HepG2 (cell line): ENCODE measurements around the gene TTBK1. TPM values are rescaled to one million over a fixed set of nuclear protein-coding genes. Genes with fewer than 3 reads are reported as not detected.

ENCODE experiments used
- ARID2 ChIP-seq: sonication (generic); formaldehyde crosslinking; IDR thresholded peaks from 2 replicates; pipeline ENCODE4 v1.8.1; 2022; ENCODE audit warnings: mild to moderate bottlenecking, missing genetic modification reagents, borderline replicate concordance
- EEA1 ChIP-seq: sonication (generic); formaldehyde crosslinking; IDR thresholded peaks from 2 replicates; pipeline ENCODE4 v1.5.1; 2020; ENCODE audit warnings: mild to moderate bottlenecking, missing genetic modification reagents, borderline replicate concordance
- FOSL2 ChIP-seq: sonication (generic); formaldehyde crosslinking; IDR thresholded peaks from 2 replicates; pipeline ENCODE4 v1.4.0; 2020; ENCODE audit warnings: missing genetic modification reagents
- FOXK2 ChIP-seq: fragments of 450-650 bp; IDR thresholded peaks from 2 replicates; pipeline ENCODE4 v1.6.1; 2016
- GATAD2A ChIP-seq: IDR thresholded peaks from 2 replicates; pipeline ENCODE4 v1.6.1; 2016
- JUND ChIP-seq: sonication (generic); formaldehyde crosslinking; IDR thresholded peaks from 2 replicates; pipeline ENCODE4 v1.8.0; 2022; ENCODE audit warnings: mild to moderate bottlenecking, missing genetic modification reagents
- KAT2B ChIP-seq: fragments of 150-350 bp; IDR thresholded peaks from 2 replicates; pipeline ENCODE4 v1.6.1; 2014; ENCODE audit warnings: low read depth, low read length, borderline replicate concordance
- SMYD3 ChIP-seq: sonication (generic); formaldehyde crosslinking; IDR thresholded peaks from 2 replicates; pipeline ENCODE4 v1.8.1; 2023; ENCODE audit warnings: mild to moderate bottlenecking, missing genetic modification reagents
- TARDBP ChIP-seq: sonication (generic); formaldehyde crosslinking; IDR thresholded peaks from 2 replicates; pipeline ENCODE4 v1.8.0; 2022; ENCODE audit warnings: mild to moderate bottlenecking, missing genetic modification reagents
- TEAD3 ChIP-seq: optimal IDR thresholded peaks from 2 replicates; pipeline ENCODE3; 2016; ENCODE audit warnings: borderline replicate concordance
- ZBTB42 ChIP-seq: sonication (generic); formaldehyde crosslinking; IDR thresholded peaks from 2 replicates; pipeline ENCODE4 v1.5.0; 2020; ENCODE audit warnings: mild to moderate bottlenecking, missing genetic modification reagents
- ZC3H4 ChIP-seq: sonication (generic); formaldehyde crosslinking; IDR thresholded peaks from 2 replicates; pipeline ENCODE4 v1.4.0; 2020; ENCODE audit warnings: missing genetic modification reagents, borderline replicate concordance
- ZNF451 ChIP-seq: sonication (generic); formaldehyde crosslinking; IDR thresholded peaks from 2 replicates; pipeline ENCODE4 v1.5.0; 2020; ENCODE audit warnings: mild to moderate bottlenecking, missing genetic modification reagents
- ZNF598 ChIP-seq: sonication (generic); formaldehyde crosslinking; IDR thresholded peaks from 2 replicates; pipeline ENCODE4 v1.5.1; 2020; ENCODE audit warnings: mild to moderate bottlenecking, missing genetic modification reagents, borderline replicate concordance
- polyA plus RNA-seq, 8 experiments: library from polyadenylated mRNA; depleted of rRNA in 3 of 8; stranded (reverse) in 7 of 8; unstranded in 1 of 8; fragments of >200 nt; fragmentation: Illumina TruSeq in 4 of 8; extraction: Trizol in 4 of 8; gene quantifications; 2 replicates each; pipeline versions ENCODE4 v1.2.1 to v1.2.3, GENCODE V29; 2011 to 2016; ENCODE audit warnings: low read depth in 4 of 8, missing spikeins in 1 of 8, mixed read lengths in 1 of 8; ENCODE audit not compliant: insufficient read depth in 1 of 8
- total RNA-seq, 5 experiments: library from RNA; depleted of rRNA; stranded (reverse); fragments of >200 nt; fragmentation: Illumina TruSeq; extraction: Trizol; gene quantifications; 2 replicates each; pipeline ENCODE4 v1.2.3, GENCODE V29; 2016; ENCODE audit warnings: low read depth in 1 of 5
- TF ChIP-seq, protein P1 (sequence below): IDR thresholded peaks from 2 replicates; pipeline ENCODE4 v1.4.0; 2020; ENCODE audit warnings: mild to moderate bottlenecking, missing genetic modification reagents
- TF ChIP-seq, protein P2 (sequence below): IDR thresholded peaks from 2 replicates; pipeline ENCODE4 v1.6.1; 2016
- TF ChIP-seq, protein P3 (sequence below): IDR thresholded peaks from 2 replicates; pipeline ENCODE4 v1.6.1; 2016; ENCODE audit warnings: low read depth

The TTBK1 gene
- total and polyA plus RNA-seq, 2 of the 13 experiments (the other 11 are each of a cell fraction or from before 2014, with no cell fraction given), result 0.24 to 0.33 TPM

GRCh38 chr6:43328528-43328927 lies 85.2 kb downstream of the TTBK1 start (continued):
- TF ChIP-seq JUND (CRISPR knock-in tag) (0 out of 2 replicates have a peak, but pooled peaks have one; percentile 19), SMYD3 (CRISPR knock-in tag) (0 out of 2 replicates have a peak, but pooled peaks have one; percentile 38), TARDBP (CRISPR knock-in tag) (peak; percentile 62; the same call in 1 of the 2 replicates), ZC3H4 (CRISPR knock-in tag) (no peak), ZBTB42 (CRISPR knock-in tag) (0 out of 2 replicates have a peak, but pooled peaks have one; percentile 37), ARID2 (CRISPR knock-in tag) (0 out of 2 replicates have a peak, but pooled peaks have one; percentile 57), EEA1 (no peak), ZNF598 (CRISPR knock-in tag) (no peak), ZNF451 (CRISPR knock-in tag) (no peak), FOSL2 (CRISPR knock-in tag) (peak; percentile 92), FOXK2 (no peak), GATAD2A (CRISPR knock-in tag) (peak; percentile 44; the same call in 1 of the 2 replicates), TEAD3 (CRISPR knock-in tag) (peak; percentile 63), KAT2B (no peak)
- TF ChIP-seq, protein P1, sequence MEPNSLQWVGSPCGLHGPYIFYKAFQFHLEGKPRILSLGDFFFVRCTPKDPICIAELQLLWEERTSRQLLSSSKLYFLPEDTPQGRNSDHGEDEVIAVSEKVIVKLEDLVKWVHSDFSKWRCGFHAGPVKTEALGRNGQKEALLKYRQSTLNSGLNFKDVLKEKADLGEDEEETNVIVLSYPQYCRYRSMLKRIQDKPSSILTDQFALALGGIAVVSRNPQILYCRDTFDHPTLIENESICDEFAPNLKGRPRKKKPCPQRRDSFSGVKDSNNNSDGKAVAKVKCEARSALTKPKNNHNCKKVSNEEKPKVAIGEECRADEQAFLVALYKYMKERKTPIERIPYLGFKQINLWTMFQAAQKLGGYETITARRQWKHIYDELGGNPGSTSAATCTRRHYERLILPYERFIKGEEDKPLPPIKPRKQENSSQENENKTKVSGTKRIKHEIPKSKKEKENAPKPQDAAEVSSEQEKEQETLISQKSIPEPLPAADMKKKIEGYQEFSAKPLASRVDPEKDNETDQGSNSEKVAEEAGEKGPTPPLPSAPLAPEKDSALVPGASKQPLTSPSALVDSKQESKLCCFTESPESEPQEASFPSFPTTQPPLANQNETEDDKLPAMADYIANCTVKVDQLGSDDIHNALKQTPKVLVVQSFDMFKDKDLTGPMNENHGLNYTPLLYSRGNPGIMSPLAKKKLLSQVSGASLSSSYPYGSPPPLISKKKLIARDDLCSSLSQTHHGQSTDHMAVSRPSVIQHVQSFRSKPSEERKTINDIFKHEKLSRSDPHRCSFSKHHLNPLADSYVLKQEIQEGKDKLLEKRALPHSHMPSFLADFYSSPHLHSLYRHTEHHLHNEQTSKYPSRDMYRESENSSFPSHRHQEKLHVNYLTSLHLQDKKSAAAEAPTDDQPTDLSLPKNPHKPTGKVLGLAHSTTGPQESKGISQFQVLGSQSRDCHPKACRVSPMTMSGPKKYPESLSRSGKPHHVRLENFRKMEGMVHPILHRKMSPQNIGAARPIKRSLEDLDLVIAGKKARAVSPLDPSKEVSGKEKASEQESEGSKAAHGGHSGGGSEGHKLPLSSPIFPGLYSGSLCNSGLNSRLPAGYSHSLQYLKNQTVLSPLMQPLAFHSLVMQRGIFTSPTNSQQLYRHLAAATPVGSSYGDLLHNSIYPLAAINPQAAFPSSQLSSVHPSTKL (CRISPR knock-in tag), result 0 out of 2 replicates have a peak, but pooled peaks have one; percentile 29
- TF ChIP-seq, protein P2, sequence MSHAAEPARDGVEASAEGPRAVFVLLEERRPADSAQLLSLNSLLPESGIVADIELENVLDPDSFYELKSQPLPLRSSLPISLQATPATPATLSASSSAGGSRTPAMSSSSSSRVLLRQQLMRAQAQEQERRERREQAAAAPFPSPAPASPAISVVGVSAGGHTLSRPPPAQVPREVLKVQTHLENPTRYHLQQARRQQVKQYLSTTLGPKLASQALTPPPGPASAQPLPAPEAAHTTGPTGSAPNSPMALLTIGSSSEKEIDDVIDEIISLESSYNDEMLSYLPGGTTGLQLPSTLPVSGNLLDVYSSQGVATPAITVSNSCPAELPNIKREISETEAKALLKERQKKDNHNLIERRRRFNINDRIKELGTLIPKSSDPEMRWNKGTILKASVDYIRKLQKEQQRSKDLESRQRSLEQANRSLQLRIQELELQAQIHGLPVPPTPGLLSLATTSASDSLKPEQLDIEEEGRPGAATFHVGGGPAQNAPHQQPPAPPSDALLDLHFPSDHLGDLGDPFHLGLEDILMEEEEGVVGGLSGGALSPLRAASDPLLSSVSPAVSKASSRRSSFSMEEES (CRISPR knock-in tag), result peak; percentile 46; the same call in 1 of the 2 replicates
- TF ChIP-seq, protein P3, sequence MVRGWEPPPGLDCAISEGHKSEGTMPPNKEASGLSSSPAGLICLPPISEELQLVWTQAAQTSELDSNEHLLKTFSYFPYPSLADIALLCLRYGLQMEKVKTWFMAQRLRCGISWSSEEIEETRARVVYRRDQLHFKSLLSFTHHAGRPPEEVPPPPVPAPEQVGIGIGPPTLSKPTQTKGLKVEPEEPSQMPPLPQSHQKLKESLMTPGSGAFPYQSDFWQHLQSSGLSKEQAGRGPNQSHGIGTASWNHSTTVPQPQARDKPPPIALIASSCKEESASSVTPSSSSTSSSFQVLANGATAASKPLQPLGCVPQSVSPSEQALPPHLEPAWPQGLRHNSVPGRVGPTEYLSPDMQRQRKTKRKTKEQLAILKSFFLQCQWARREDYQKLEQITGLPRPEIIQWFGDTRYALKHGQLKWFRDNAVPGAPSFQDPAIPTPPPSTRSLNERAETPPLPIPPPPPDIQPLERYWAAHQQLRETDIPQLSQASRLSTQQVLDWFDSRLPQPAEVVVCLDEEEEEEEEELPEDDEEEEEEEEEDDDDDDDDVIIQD (CRISPR knock-in tag), result 0 out of 2 replicates have a peak, but pooled peaks have one; percentile 33
